Measurements from ENCODE around the gene GREM1.

The GREM1 gene

GRCh38 chr15:32765236-32765635 lies 47.4 kb downstream of the GREM1 start:
- H3K9ac ChIP-seq (ENCODE audit: low read depth, low read length, poor library complexity, severe bottlenecking): no peak overlapping the region
- no peaks in the 10 kb centered on the region for H3K36me3 ChIP-seq (ENCODE audit: insufficient read depth, low read length)
- no peaks in the 10 kb centered on the region for H4K20me1 ChIP-seq (ENCODE audit: insufficient read depth, low read length, poor library complexity, severe bottlenecking)
- H3F3A ChIP-seq (ENCODE audit: low read depth): no peaks in the 10 kb centered on the region
- H3K4me2 ChIP-seq (ENCODE audit: low read depth, low read length, poor library complexity, severe bottlenecking): no peak overlapping the region
- TF ChIP-seq, protein P1, sequence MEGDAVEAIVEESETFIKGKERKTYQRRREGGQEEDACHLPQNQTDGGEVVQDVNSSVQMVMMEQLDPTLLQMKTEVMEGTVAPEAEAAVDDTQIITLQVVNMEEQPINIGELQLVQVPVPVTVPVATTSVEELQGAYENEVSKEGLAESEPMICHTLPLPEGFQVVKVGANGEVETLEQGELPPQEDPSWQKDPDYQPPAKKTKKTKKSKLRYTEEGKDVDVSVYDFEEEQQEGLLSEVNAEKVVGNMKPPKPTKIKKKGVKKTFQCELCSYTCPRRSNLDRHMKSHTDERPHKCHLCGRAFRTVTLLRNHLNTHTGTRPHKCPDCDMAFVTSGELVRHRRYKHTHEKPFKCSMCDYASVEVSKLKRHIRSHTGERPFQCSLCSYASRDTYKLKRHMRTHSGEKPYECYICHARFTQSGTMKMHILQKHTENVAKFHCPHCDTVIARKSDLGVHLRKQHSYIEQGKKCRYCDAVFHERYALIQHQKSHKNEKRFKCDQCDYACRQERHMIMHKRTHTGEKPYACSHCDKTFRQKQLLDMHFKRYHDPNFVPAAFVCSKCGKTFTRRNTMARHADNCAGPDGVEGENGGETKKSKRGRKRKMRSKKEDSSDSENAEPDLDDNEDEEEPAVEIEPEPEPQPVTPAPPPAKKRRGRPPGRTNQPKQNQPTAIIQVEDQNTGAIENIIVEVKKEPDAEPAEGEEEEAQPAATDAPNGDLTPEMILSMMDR (conservative IDR thresholded peaks at IDR 0.05; ENCODE audit: low read length): no peak
- TF ChIP-seq EZH2phosphoT487 (IDR thresholded peaks at IDR 0.05; ENCODE audit: borderline replicate concordance): no peak
- H2AFZ ChIP-seq (ENCODE audit: low read length): no peak overlapping the region
- no peaks in the 10 kb centered on the region for H3K79me2 ChIP-seq (ENCODE audit: insufficient read depth, low read length)
- no peaks in the 10 kb centered on the region for H3K9me2 ChIP-seq (replicated peaks; ENCODE audit: low read depth, low read length)
- no peaks in the 10 kb centered on the region for H3K9me3 ChIP-seq (ENCODE audit: insufficient read depth, low read depth, low read length)
- no peaks in the 10 kb centered on the region for H3K27me3 ChIP-seq (ENCODE audit: insufficient read depth, low read length, poor library complexity, severe bottlenecking)
- no peaks in the 10 kb centered on the region for H3K4me1 ChIP-seq (ENCODE audit: insufficient read depth, low read length, poor library complexity, severe bottlenecking)
- no peak overlapping the region for H3K4me3 ChIP-seq (ENCODE audit: low read length, poor library complexity, severe bottlenecking)

DNA sequence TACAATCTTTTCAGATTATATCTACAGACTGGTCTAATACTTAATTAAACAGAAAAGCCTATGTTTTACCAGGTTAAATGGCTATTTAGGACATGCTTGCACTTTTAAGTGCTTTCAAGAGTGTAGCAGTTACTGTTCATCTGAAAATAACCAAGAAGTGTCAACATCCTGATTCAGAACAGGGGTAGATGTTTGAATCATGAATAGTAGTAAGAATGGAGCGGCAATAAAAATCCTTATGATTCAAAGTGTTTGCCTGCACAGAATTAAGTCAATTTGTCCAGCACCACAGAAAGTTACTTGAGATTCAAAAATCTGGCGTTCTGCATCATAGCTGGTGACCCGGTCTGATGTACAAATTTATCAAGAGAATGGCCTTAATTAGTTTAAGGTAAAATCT lies 48.3 kb downstream of the GREM1 start:
- Histone ChIP-seq H3K4me3 (ENCODE audit: low read length, poor library complexity, severe bottlenecking) (no peak overlapping the region), H3K27me3 (ENCODE audit: insufficient read depth, low read length, poor library complexity, severe bottlenecking) (no peaks in the 10 kb centered on the region), H3K4me2 (ENCODE audit: low read depth, low read length, poor library complexity, severe bottlenecking) (no peak overlapping the region), H3K36me3 (ENCODE audit: insufficient read depth, low read length) (no peaks in the 10 kb centered on the region), H3K79me2 (ENCODE audit: insufficient read depth, low read length) (no peaks in the 10 kb centered on the region), H3K9ac (ENCODE audit: low read depth, low read length, poor library complexity, severe bottlenecking) (no peak overlapping the region), H3F3A (ENCODE audit: low read depth) (no peaks in the 10 kb centered on the region), H2AFZ (ENCODE audit: low read length) (no peak overlapping the region), H3K4me1 (ENCODE audit: insufficient read depth, low read length, poor library complexity, severe bottlenecking) (no peaks in the 10 kb centered on the region), H4K20me1 (ENCODE audit: insufficient read depth, low read length, poor library complexity, severe bottlenecking) (no peaks in the 10 kb centered on the region), H3K9me3 (ENCODE audit: insufficient read depth, low read depth, low read length) (no peaks in the 10 kb centered on the region), H3K9me2 (replicated peaks; ENCODE audit: low read depth, low read length) (no peaks in the 10 kb centered on the region)
- TF ChIP-seq, protein P1 (conservative IDR thresholded peaks at IDR 0.05; ENCODE audit: low read length): no peak
- TF ChIP-seq EZH2phosphoT487 (IDR thresholded peaks at IDR 0.05; ENCODE audit: borderline replicate concordance): no peak

DNA sequence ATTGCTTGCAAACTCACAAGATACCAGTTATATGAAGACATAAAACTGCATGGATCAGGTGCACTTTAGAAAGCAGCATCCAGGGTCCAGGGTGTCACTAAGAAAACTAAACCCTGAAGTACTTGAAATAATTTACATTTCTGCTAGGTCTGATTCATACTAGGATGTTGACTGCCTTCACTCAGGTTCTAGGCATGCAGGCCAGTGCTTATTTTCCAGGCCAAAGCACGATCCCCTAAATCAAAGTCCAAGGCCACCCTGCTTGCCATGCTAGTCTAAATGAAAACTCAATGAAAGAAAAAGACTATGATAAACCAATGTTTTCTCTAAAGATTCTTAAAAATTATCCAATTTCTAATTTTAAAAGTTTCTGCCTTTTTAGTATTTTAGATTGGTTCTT lies 49.4 kb downstream of the GREM1 start:
- Histone ChIP-seq H3K4me1 (ENCODE audit: insufficient read depth, low read length, poor library complexity, severe bottlenecking) (no peaks in the 10 kb centered on the region), H3F3A (ENCODE audit: low read depth) (no peaks in the 10 kb centered on the region), H3K9ac (ENCODE audit: low read depth, low read length, poor library complexity, severe bottlenecking) (no peak overlapping the region), H3K4me2 (ENCODE audit: low read depth, low read length, poor library complexity, severe bottlenecking) (no peak overlapping the region), H4K20me1 (ENCODE audit: insufficient read depth, low read length, poor library complexity, severe bottlenecking) (no peaks in the 10 kb centered on the region), H3K27me3 (ENCODE audit: insufficient read depth, low read length, poor library complexity, severe bottlenecking) (no peaks in the 10 kb centered on the region), H2AFZ (ENCODE audit: low read length) (no peak overlapping the region), H3K4me3 (ENCODE audit: low read length, poor library complexity, severe bottlenecking) (no peak overlapping the region), H3K9me2 (replicated peaks; ENCODE audit: low read depth, low read length) (no peaks in the 10 kb centered on the region), H3K36me3 (ENCODE audit: insufficient read depth, low read length) (no peaks in the 10 kb centered on the region), H3K79me2 (ENCODE audit: insufficient read depth, low read length) (no peaks in the 10 kb centered on the region), H3K9me3 (ENCODE audit: insufficient read depth, low read depth, low read length) (no peaks in the 10 kb centered on the region)
- TF ChIP-seq, protein P1 (conservative IDR thresholded peaks at IDR 0.05; ENCODE audit: low read length): no peak
- TF ChIP-seq EZH2phosphoT487 (IDR thresholded peaks at IDR 0.05; ENCODE audit: borderline replicate concordance): no peak

Data from Loucy (cell line).